Muscle layer of colon (tissue), 2 donors: ENCODE measurements around the gene RASA2.
"Not testable (repeated sequence)": the region's sequence is repeated elsewhere in the genome, so short reads cannot be mapped to it uniquely, and the experiment has no call there.

Experiments
- H3K27ac ChIP-seq: one replicate; pipeline ENCODE4 v1.7.0; 2013; ENCODE audit warnings: low read depth, mild to moderate bottlenecking, low read length, moderate library complexity
- H3K27me3 ChIP-seq, 2 donors: one replicate each; pipeline ENCODE4 v1.7.0; 2013; ENCODE audit warnings: low read length in 2 of 2, mild to moderate bottlenecking in 2 of 2; ENCODE audit not compliant: insufficient read depth in 2 of 2, control insufficient read depth in 1 of 2
- H3K36me3 ChIP-seq: one replicate; pipeline ENCODE4 v1.7.0; 2013; ENCODE audit warnings: mild to moderate bottlenecking, low read length; ENCODE audit not compliant: insufficient read depth
- H3K4me1 ChIP-seq: one replicate; pipeline ENCODE4 v1.7.0; 2013; ENCODE audit warnings: mild to moderate bottlenecking, low read length; ENCODE audit not compliant: insufficient read depth
- H3K4me3 ChIP-seq, 2 donors: one replicate each; pipeline ENCODE4 v1.7.0; 2013; ENCODE audit warnings: low read length in 2 of 2, low read depth in 1 of 2, mild to moderate bottlenecking in 1 of 2, moderate library complexity in 1 of 2
- H3K9ac ChIP-seq: one replicate; pipeline ENCODE4 v1.7.0; 2013; ENCODE audit warnings: low read length
- H3K9me3 ChIP-seq: one replicate; pipeline ENCODE4 v1.7.0; 2013; ENCODE audit warnings: mild to moderate bottlenecking, low read length
- donor health status: abdominal sarcoma.
- donor health status: Adenocarcinoma of cecum.

Gene RASA2

GRCh38 chr3:141603473-141604035, 116.7 kb downstream of the RASA2 start:
- H3K27ac ChIP-seq = peak overlapping the region; percentile 63

GRCh38 chr3:141605883-141606282, 119.1 kb downstream of the RASA2 start:
- Histone ChIP-seq H3K36me3 (peaks cover 8% of the 10 kb centered on the region), H3K4me3 (no peak overlapping the region), H3K27me3 (no peaks in the 10 kb centered on the region), H3K9ac (no peak overlapping the region), H3K27ac (no peak overlapping the region), H3K4me1 (peaks cover 22% of the 10 kb centered on the region), H3K9me3 (no peaks in the 10 kb centered on the region)

More at GRCh38 chr3:141603473-141604035, 116.7 kb downstream of the RASA2 start:
- Histone ChIP-seq H3K9me3 (no peaks in the 10 kb centered on the region), H3K27me3 (no peaks in the 10 kb centered on the region), H3K4me1 (peaks cover 17% of the 10 kb centered on the region), H3K36me3 (peaks cover 3% of the 10 kb centered on the region), H3K9ac (no peak overlapping the region), H3K4me3 (no peak overlapping the region)

- Histone ChIP-seq H3K9me3 (no peaks in the 10 kb centered on the region), H3K9ac (no peak overlapping the region), H3K4me1 (peaks cover 14% of the 10 kb centered on the region), H3K4me3 (no peak overlapping the region), H3K36me3 (peaks cover 12% of the 10 kb centered on the region), H3K27me3 (no peaks in the 10 kb centered on the region), H3K27ac (no peak overlapping the region)
Measured at GRCh38 chr3:141608438-141608837, 121.6 kb downstream of the RASA2 start.

- no peak overlapping the region for H3K27ac ChIP-seq
- H3K9ac ChIP-seq = no peak overlapping the region
- H3K9me3 ChIP-seq = no peaks in the 10 kb centered on the region
- peaks cover 12% of the 10 kb centered on the region for H3K36me3 ChIP-seq
- no peaks in the 10 kb centered on the region for H3K27me3 ChIP-seq
- H3K4me3 ChIP-seq = no peak overlapping the region
- peaks cover 16% of the 10 kb centered on the region for H3K4me1 ChIP-seq
Measured at GRCh38 chr3:141610939-141611338, 124.1 kb downstream of the RASA2 start.

GRCh38 chr3:141618103-141618910, 131.5 kb downstream of the RASA2 start:
- no peak overlapping the region for H3K27ac ChIP-seq
- H3K9me3 ChIP-seq = no peaks in the 10 kb centered on the region
- H3K4me3 ChIP-seq = no peak overlapping the region
- H3K9ac ChIP-seq = no peak overlapping the region
- no peaks in the 10 kb centered on the region for H3K27me3 ChIP-seq
- H3K4me1 ChIP-seq = peaks cover 7% of the 10 kb centered on the region
- no peaks in the 10 kb centered on the region for H3K36me3 ChIP-seq

- H3K36me3 ChIP-seq = no peaks in the 10 kb centered on the region
- H3K27ac ChIP-seq = no peak overlapping the region
- no peaks in the 10 kb centered on the region for H3K27me3 ChIP-seq
- no peak overlapping the region for H3K4me3 ChIP-seq
- H3K9me3 ChIP-seq = no peaks in the 10 kb centered on the region
- peaks cover 6% of the 10 kb centered on the region for H3K4me1 ChIP-seq
- H3K9ac ChIP-seq = no peak overlapping the region
Measured at GRCh38 chr3:141618938-141619337, 132.1 kb downstream of the RASA2 start.

GRCh38 chr3:141619450-141619849, 132.6 kb downstream of the RASA2 start:
- no peaks in the 10 kb centered on the region for H3K27me3 ChIP-seq
- H3K9ac ChIP-seq = no peak overlapping the region
- peaks cover under 1% of the 10 kb centered on the region for H3K4me1 ChIP-seq
- H3K9me3 ChIP-seq = no peaks in the 10 kb centered on the region
- H3K4me3 ChIP-seq = no peak overlapping the region
- H3K36me3 ChIP-seq = no peaks in the 10 kb centered on the region
- H3K27ac ChIP-seq = no peak overlapping the region

- H3K4me3 ChIP-seq = no peak overlapping the region
- no peak overlapping the region for H3K9ac ChIP-seq
- H3K27me3 ChIP-seq = no peaks in the 10 kb centered on the region
- no peaks in the 10 kb centered on the region for H3K36me3 ChIP-seq
- no peaks in the 10 kb centered on the region for H3K9me3 ChIP-seq
- no peak overlapping the region for H3K27ac ChIP-seq
- no peaks in the 10 kb centered on the region for H3K4me1 ChIP-seq
Measured at GRCh38 chr3:141623691-141624090, 136.9 kb downstream of the RASA2 start.

GRCh38 chr3:141625506-141625905, 138.7 kb downstream of the RASA2 start:
- Histone ChIP-seq H3K9ac (no peak overlapping the region), H3K4me3 (no peak overlapping the region), H3K36me3 (no peaks in the 10 kb centered on the region), H3K27ac (no peak overlapping the region), H3K4me1 (no peaks in the 10 kb centered on the region), H3K9me3 (no peaks in the 10 kb centered on the region), H3K27me3 (no peaks in the 10 kb centered on the region)

- H3K36me3 ChIP-seq, H3K4me3 ChIP-seq, H3K9ac ChIP-seq, H3K9me3 ChIP-seq, H3K27ac ChIP-seq, H3K27me3 ChIP-seq, H3K4me1 ChIP-seq: not testable (repeated sequence)
Measured at GRCh38 chr3:141628334-141628733, 141.5 kb downstream of the RASA2 start.

- H3K27me3 ChIP-seq, H3K27ac ChIP-seq, H3K4me3 ChIP-seq, H3K9me3 ChIP-seq, H3K9ac ChIP-seq, H3K36me3 ChIP-seq, H3K4me1 ChIP-seq: not testable (repeated sequence)
Measured at GRCh38 chr3:141628868-141629441, 142.1 kb downstream of the RASA2 start.
